Activated CD4-positive, alpha-beta T cell treated with anti-CD3 and anti-CD28 coated beads for 1 hour (primary cell): ENCODE results near the gene RNASEH2C.
"Not testable (repeated sequence)": the region's sequence is repeated elsewhere in the genome, so short reads cannot be mapped to it uniquely, and the experiment has no call there.

Experiments used
- DNase-seq: peaks from one replicate; pipeline ENCODE4 v3.0.0-alpha.2; 2020

The RNASEH2C gene

DNA sequence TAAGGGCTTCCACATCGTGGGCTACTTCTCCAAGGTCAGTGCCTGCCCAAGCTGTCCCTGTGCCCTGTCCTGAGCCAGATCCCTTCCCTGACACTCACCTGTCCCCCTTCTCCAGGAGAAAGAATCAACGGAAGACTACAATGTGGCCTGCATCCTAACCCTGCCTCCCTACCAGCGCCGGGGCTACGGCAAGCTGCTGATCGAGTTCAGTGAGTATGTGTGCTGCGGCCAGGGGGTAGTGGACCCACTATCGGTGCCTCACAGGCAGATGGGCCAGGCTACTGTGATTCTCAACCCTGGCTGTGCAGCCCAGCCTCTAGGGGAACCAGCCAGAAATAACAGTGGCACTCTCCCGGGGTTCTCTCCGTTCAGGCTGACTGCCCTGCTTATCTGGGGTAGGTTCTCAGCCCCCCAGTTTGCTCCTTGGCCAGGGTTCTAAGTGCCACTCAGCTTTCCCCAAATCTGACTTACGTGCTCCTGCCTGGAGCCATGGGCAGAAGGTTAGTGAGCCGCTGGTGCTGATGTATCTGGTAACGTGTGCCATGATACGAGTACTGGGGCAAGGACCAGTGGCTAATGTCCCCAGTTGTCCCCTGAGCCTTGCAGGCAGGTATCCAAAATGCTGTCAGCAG lies 3.7 kb downstream of the RNASEH2C start:
- DNase-seq: no peak

DNA sequence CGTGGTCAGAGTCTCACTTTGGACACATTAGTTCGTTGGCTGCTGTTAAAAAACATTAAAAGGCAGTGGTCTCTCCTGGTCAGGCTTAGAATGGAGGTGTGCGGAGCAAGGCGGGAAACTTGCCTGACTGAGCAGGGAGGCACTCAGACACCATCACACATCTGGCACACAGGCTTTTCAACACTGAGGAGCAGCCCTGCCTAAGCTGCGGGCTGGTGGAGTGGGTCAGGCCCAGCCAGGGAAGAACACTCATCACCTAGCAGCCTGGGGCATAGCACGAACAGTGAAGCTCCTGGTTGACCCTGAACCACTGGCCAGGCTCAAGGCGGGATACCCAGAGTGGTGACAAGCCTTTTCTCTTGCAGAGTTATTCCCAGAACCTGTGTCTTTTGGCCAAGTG lies 4.3 kb downstream of the RNASEH2C start:
- DNase-seq: no peak

DNA sequence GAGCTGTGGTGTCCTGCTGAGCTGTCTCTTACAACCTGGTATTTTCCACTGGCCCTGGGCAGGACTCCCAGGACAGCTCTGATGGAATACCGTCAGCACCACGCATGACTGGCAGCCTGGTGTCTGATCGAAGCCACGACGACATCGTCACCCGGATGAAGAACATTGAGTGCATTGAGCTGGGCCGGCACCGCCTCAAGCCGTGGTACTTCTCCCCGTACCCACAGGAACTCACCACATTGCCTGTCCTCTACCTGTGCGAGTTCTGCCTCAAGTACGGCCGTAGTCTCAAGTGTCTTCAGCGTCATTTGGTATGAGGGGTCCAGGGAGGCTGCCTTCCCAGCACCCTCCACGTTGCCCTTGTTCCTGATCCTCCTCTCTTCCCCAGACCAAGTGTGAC lies 6.2 kb downstream of the RNASEH2C start:
- DNase-seq: no peak

DNA sequence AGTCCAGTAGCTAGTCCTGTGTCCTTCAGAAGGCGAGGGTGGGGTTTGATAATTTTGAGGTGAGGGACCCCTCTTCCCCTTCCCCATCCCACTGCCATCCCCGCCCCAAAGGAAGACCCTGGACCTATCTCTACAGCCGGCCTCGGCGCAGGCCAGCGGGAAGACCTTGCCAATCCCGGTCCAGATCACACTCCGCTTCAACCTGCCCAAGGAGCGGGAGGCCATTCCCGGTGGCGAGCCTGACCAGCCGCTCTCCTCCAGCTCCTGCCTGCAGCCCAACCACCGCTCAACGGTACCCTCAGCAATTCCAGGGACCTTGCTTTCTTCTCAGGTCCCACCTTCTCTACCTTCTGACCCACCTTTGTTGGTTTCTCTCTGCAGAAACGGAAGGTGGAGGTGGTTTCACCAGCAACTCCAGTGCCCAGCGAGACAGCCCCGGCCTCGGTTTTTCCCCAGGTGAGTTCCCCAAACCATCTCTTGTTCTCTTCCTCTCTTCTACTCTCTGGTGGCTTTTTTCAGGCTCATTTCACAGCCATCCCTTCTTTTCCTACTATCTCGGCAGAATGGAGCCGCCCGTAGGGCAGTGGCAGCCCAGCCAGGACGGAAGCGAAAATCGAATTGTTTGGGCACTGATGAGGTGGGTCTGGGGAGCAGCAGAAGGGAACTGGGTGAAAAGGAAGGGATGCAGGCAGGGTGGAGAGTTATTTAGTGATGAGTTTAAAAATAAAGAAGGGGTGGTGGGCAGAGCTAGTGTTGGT lies 7.2 kb downstream of the RNASEH2C start:
- no peak for DNase-seq

DNA sequence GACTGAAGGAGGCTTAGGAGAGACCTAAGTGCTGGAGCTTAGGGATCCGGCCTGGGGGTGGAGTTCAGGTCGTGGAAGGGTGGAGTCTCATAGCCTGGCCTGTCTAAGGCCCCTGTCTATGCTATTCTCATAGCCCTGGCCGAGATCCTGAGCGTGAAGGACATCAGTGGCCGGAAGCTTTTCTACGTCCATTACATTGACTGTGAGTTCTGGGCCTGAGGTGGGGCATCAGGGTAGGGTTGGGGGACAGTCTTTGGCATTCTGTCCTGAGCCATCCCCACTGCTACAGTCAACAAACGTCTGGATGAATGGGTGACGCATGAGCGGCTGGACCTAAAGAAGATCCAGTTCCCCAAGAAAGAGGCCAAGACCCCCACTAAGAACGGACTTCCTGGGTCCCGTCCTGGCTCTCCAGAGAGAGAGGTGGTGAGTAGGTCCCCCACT lies 7.9 kb downstream of the RNASEH2C start:
- no peak for DNase-seq

DNA sequence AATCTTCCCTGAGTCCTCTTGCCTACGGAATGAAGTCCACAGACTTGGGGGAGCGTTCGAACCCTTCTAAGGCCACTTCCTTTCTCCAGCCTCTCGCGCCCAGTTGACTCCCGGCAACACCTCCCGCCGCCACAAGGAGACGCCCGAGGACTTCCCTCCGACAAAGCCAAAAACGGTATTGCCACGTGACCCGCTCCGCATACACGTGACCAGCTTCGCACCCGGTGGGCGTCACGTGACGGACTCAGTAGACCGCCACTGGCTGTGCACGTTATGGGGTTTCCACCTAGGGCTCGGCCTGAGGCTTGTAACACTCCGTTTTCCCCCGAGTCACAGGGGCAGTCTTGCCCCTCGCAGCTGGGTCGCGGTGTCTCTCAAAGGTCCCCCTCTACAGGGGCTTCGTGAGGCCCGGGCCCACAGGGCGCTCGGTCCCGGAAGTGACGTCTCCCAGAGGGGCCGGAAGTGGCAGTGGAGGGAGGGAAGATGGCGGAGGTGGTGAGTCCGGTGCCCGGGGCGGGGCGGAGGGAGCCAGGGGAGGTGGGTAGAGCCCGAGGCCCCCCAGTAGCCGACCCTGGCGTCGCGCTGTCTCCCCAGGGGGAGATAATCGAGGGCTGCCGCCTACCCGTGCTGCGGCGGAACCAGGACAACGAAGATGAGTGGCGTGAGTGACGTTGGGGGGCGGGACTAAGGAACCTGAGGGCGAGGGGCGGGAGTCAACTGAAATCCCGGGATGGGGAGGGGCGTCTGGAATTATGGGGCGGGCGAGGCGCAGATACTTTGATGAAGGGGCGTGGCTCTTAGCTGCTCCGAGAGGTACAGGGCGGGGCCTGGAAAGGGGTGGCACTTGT lies 8.6 kb downstream of the RNASEH2C start, which contains the start of gene KAT5:
TSS of gene KAT5 (plus strand) at position 468 of the 848 bp plus-strand sequence. CDS start at position 484, 16 bp downstream.
- peak; percentile 96 for DNase-seq

DNA sequence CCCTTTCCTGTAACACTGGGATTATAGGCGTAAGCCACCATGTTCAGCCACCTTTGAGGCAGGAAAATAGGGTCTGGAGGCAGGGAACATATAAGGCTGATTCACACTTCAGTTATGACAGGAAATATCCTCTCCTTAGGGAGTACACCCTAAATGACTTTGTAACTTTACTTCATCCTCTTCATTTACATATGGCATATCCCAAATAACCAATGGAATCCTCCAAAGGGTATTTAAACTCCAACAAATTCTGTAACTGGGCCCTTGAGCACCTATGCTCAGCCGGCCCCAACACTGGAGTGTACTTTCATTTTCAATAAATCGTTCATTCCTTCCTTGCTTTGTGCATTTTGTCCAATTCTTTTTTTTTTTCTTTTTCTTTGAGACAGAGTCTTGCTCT lies 10.2 kb downstream of the RNASEH2C start:
- DNase-seq: no peak

DNA sequence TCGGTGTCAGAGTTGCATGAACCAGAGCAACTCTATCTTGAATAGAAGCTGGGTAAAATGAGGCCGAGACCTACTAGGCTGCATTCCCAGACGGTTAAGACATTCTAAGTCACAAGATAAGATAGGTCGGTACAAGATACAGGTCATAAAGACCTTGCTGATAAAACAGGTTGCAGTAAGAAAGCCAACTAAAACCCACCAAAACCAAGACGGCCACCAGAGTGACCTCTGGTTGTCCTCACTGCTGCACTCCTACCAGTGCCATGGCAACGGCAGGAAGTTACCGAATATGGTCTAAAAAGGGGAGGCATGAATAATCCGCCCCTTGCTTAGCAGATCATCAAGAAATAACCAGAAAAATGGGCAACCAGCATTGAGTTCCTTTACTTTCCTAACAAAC lies 10.9 kb downstream of the RNASEH2C start:
- DNase-seq: no peak

DNA sequence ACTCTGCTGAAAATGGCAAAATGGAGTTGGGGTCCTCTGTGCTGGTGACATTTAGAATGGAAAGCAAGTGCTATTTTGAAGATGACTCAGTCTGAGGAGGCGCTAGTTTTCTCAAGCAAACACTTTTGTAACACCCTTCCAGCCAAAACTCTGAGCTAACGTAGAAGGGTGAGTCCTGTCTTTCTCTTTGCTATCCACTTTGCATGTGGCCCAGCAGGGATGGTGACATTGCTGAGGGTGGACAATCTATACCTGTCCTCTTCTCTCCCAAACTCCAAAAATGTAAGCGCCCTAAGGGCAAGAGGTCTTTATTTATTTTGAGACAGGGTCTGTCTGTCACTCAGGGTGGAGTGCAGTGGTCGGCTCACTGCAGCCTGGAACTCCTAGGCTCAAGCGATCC lies 12.1 kb downstream of the RNASEH2C start:
- DNase-seq: no peak

DNA sequence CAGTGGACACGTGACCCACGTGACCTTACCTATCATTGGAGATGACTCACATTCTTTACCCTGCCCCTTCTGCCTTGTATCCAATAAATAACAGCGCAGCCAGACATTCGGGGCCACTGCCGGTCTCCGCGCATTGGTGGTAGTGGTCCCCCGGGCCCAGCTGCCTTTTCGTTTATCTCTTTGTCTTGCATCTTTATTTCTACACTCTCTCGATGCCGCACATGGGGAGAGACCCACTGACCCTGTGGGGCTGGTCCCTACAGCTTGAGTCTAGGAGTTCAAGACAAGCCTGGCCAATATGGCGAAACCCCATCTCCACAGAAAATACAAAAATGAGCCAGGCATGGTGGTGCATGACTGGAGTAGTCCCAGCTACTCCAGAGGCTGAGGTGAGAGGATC lies 13.6 kb downstream of the RNASEH2C start:
- DNase-seq: not testable (repeated sequence)

DNA sequence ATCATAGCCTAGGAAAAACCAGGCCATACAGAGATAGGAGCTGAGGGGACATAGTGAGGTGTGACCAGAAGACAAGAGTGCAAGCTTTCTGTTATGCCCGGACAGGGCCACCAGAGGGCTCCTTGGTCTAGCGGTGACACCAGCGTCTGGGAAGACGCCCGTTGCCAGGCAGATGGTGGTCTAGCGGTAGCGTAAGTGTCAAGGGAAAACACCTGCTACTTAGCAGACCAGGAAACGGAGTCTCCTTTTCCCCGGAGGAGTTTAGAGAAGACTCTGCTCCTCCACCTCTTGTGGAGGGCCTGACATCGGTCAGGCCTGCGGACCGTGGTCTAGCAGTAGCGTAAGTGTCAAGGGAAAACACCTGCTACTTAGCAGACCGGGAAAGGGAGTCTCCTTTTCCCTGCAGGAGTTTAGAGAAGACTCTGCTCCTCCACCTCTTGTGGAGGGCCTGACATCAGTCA lies 14.3 kb downstream of the RNASEH2C start:
- peak; percentile 62 for DNase-seq

DNA sequence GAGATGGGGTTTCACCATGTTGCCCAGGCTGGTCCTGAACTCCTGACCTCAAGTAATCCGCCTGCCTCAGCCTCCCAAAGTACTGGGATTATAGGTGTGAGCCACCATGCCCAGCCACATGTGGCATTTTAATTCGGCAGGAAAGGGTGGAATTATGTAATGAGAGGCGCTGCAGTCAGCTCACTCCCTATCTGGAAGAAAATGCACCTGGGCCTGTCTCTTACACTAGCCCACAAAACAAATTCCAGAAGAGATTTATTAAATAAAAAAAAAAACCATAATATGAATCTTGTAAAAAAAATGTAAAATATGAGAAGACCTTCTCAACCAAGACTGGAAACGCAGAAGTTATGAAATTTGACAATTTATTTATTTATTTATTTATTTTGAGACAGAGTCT lies 16.8 kb downstream of the RNASEH2C start:
- no peak for DNase-seq

DNA sequence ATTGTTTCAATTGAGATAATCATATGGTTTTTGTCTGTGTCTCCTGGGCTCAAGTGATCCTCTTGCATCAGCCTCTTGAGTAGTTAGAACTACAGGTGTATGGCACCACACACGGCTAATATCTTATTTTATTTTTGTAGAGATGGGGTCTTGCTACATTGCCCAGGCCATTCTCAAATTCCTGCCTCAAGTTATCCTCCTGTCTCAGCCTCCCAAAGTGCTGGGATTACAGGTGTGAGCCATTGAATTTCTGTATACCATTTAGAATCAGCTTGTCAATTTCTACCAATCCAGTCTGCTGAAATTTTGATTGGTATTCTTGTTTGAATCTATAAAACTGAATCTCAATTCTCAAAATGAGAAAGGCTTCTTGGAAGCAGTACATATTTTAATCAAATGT lies 18.9 kb downstream of the RNASEH2C start:
- DNase-seq: no peak

DNA sequence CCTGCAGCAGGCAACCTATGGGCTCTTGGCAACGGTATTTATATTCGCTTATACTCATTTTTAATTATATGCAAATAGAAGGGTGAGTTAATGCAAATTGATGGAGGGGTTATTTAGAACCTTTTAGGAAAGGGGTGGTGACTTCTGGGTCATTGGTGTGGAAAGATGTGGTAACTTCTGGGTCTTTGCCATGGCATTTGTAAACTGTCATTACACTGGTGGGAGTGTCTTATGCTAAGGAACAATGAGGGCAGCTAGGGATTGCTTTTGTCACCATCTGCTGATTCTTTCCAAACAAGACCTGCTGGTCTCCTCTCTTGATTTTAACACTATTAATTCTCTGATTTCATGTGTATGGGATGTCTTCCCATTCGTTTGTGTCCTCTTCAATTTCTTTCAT lies 20.2 kb downstream of the RNASEH2C start:
- DNase-seq: no peak

DNA sequence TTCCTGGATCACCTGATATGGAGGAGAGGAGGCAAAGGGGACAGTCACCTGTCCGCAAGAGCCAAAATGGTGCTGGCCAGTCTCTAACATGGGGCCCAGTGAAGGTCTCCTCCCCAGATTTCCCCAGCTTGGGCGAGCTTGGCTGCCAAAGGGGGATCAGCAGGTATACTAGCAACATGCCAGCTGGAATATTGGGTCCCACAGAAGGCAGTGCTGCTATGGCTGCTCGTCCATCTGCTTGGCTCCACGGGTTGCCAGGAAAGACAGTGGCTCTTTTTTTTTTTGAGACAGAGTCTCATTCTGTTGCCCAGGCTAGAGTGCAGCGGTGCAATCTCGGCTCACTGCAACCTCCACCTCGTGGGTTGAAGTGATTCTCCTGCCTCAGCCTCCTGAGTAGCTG lies 21.3 kb downstream of the RNASEH2C start:
- no peak for DNase-seq

DNA sequence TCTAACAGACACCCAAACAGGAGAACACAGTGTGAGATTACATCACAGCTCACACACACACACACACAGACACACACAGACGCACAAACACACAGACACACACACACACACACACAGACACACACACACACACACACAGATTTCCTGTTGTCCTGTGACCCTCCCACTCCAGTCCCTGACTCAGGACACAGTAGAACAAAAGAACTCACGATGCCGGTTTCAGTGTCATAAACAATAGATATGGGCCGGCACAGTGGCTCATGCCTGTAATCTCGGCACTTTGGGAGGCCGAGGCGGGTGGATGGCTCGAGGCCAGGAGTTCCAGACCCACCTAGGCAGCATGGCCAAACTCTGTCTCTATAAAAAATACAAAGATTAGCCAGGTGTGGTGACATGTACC lies 22.4 kb downstream of the RNASEH2C start:
- DNase-seq: no peak

DNA sequence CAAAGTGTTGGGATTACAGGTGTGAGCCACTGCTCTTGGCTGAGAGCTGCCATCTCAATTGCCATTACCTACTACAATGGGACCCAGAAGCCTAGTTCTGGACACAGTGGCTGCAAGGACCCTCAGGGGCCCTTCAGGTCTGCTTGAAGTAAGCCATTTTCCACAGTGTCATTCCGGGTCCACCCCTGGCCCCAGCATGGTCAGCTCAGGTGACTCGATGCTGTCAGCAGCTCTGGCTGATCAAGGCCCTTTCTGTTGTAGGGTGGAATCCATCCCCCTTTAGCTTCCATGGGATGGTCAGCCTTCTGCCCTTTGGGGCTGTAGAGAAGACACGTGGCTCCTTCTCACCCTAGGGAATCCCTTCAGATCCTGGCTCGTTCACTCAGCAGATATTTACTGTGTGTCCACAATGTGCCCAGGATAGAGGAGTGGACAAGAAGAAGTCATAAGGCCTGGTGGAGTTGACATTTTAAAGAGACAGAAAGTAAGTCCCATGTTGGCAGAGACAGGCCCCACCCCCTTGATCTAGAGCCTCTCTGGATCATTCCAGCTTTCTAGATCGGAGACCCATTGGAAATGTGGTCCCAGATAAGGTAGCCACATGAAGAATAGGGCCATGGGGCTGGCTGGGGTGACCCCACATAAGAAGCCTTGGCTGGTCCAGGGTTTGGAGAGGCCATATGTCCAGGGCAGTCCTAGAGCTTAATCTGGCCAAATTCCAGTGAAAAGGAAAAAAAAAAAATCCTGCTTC lies 23.6 kb downstream of the RNASEH2C start:
- no peak for DNase-seq

DNA sequence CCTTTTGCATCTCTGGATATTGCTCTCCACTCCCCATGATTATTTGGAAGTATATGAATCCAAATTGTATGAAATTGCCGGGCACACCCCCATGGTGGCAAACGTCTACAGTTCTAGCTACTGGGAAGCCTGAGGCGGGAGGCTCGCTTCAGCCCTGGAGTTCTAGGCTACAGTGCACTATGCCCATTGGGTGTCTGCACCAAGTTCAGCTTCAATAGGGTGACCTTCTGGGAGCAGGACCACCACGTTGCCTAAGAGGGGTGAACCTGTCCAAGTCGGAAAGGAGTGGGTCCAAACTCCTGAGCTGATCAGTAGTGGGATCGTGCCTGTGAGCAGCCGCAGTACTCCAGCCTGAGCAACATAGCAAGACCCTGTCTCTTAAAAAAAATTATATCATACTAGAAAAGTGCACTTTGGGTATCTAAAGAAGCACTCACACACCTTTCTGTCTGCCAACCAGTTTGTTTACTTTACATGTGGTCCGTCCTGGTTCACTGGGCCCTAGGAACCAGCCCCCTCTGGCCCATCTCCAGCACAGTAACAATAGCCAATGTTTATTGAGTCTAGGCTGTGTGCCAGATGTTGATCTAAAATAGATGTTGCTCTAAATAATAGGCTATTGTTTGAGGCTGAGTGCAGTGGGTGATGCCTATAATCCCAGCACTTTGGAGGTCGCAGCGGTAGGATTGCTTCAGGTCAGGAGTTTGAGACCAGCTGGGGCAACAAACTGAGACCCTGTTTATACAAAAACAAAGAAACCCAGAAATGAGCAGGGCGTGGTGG lies 24.9 kb downstream of the RNASEH2C start:
- DNase-seq: no peak

DNA sequence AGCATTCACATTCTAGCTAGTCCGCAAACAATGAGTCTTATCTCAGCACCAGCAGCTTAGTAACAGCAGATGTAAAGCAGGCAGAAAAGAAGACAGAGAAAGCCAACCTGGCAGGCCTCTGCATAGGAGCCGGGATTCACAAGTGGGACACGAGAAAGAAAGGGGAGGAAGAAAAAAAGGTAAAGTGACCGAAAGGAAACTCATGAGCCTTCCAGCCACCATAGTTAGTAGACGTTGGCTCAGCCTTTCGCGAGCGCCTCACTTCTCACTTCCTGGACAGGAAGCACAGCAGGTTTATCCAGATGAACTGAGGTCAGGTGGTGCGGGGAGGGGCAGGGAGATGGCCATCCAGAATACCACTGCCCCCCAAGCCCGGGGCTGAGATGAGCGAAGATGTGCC lies 28.2 kb downstream of the RNASEH2C start:
- DNase-seq: no peak

DNA sequence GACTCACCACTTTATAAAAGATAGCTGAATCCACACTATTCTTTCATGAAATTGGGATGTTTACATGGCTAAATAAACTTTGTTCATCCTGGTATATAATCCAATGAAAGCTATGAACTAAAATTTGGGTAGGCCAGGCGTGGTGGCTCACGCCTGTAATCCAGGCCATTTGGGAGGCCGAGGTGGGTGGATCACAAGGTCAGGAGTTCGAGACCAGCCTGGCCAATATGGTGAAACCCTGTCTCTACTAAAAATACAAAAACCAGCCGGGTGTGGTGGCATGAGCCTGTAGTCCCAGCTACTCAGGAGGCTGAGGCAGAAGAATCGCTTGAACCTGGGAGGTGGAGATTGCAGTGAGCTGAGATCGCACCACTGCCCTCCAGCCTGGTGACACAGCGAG lies 28.8 kb downstream of the RNASEH2C start:
- not testable (repeated sequence) for DNase-seq

DNA sequence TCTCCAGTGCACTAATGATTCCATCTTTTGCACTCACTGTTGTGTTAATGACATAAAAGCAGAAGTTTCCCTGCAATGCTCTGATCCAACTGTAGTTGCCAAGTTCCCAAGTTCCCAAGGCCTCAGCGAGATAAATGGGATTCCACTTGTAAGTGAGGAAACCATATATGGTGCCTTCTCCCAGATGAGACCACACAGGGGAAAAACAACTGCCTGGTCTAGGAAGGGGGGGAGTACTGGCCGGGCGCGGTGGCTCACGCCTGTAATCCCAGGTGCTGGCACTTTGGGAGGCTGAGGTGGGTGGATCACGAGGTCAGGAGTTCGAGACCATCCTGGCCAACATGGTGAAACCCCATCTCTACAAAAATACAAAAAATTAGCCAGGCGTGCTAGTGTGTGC lies 34.6 kb downstream of the RNASEH2C start:
- DNase-seq: no peak

DNA sequence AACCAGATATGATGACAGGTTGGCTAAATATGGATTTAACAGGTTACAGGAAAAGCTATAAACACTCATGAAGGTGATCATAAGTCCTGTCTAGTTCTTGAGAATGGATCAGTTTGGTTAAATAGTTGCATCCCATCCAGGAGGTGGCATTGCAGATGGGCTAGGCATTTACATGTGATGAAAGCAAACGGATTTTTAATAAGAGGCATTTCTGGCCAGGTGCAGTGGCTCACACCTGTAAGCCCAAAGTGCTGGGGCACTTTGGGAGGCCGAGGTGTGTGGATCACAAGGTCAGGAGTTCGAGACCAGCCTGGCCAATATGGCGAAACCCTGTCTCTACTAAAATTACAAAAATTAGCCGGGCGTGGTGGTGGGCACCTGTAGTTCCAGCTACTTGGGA lies 37.1 kb downstream of the RNASEH2C start:
- not testable (repeated sequence) for DNase-seq
